Measurements from ENCODE around the gene CGA.

DNA sequence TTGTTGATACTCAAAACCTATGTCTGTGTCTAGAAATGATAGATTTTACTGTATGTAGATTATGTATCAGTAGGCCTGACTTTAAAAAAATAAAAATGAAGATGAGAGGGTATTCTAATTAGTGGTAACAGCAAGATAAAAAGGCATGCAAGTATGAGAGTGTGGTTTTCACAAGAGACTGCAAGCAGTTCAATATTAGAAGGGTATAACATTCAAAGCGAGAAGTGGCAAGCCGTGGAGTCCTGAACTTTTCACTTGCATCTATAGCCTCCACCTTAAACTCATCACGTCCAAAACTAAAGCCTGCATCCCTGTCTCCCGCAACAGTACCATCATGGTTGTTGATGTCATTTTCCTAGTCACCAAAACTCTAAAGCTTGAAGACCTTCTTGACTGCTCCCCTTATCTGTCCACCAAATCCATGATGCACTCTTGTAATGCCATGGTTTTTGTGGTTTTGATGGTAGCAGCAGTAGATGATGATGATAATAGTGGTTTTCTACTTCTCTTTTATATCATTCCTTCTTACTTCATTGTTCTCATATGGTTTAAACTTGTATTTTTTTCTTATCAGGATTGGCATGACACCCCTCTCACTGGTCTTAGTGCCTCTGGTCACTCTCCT, 9.2 kb upstream of the CGA start:
- TF ChIP-seq, protein P1, sequence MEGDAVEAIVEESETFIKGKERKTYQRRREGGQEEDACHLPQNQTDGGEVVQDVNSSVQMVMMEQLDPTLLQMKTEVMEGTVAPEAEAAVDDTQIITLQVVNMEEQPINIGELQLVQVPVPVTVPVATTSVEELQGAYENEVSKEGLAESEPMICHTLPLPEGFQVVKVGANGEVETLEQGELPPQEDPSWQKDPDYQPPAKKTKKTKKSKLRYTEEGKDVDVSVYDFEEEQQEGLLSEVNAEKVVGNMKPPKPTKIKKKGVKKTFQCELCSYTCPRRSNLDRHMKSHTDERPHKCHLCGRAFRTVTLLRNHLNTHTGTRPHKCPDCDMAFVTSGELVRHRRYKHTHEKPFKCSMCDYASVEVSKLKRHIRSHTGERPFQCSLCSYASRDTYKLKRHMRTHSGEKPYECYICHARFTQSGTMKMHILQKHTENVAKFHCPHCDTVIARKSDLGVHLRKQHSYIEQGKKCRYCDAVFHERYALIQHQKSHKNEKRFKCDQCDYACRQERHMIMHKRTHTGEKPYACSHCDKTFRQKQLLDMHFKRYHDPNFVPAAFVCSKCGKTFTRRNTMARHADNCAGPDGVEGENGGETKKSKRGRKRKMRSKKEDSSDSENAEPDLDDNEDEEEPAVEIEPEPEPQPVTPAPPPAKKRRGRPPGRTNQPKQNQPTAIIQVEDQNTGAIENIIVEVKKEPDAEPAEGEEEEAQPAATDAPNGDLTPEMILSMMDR (IDR thresholded peaks at IDR 0.05), result no peak
- TF ChIP-seq EP300 (IDR thresholded peaks at IDR 0.05), result no peak
- TF ChIP-seq POLR2A (IDR thresholded peaks at IDR 0.05), result no peak
- no peak for TF ChIP-seq POLR2AphosphoS5 (IDR thresholded peaks at IDR 0.05)
